Measurements from ENCODE around the gene RNF130.

The RNF130 gene

DNA sequence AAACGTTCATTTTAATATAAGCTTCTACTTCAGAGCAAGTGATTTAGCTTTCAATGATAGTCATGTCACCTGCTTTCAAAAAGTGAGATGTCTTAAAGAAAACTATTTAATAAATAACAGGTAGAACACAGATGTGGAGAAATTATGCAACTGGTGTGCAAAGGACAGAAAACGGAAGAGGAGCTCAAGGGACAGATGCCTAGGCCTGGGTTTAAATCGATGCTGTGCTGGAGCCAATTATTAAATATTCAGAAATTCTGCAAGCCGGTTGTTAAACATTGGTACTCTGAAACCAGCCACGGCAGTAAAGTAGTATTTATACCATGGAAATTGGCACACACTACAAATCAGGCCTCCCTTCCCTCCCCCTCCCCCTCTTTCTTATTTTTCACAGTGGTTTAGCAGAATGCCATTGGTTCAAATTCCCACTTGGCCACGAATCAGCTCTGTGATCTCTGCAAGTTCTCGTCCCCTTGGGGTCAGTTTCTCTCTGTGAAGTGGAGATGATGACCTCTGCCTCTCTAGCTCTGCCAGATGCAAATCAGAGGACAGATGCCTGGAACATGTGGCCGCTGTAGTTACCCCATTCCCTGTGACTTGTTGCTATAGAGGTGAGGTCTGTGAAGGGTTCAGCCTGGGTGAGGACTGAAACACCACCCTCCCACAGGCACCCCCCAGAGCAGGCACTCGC, 6.2 kb upstream of the RNF130 start:
- H3K4me3 ChIP-seq (ENCODE audit: low read depth, low read length) = no peak overlapping the region
- TF ChIP-seq CTCF (IDR thresholded peaks at IDR 0.05; ENCODE audit: borderline replicate concordance, insufficient read depth, low read depth, low read length) = no peak

GRCh38 chr5:180075703-180076102, 4.1 kb upstream of the RNF130 start:
- no peak overlapping the region for H3K4me3 ChIP-seq (ENCODE audit: low read depth, low read length)
- TF ChIP-seq CTCF (IDR thresholded peaks at IDR 0.05; ENCODE audit: borderline replicate concordance, insufficient read depth, low read depth, low read length) = no peak

GRCh38 chr5:180074462-180074861, 2.9 kb upstream of the RNF130 start:
- H3K4me3 ChIP-seq (ENCODE audit: low read depth, low read length) = no peak overlapping the region
- no peak for TF ChIP-seq CTCF (IDR thresholded peaks at IDR 0.05; ENCODE audit: borderline replicate concordance, insufficient read depth, low read depth, low read length)

DNA sequence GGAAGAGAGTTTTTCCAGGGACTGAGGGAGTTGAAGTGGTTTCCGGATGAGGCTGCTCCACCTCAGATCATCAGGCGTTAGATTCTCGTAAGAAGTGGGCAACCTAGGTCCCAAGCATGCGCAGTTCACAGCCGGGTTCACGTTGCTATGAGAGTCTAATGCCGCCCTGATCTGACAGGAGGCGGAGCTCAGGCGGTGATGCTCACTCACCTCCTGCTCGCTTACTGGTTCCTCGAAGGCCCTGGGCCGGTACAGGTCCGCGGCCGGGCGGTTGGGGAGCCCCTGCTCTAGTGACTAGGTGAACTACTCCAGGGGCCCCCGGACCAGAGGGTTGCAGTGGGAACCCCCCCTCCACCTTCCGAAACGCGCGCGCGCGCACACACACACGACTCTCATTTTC, 997 bp upstream of the RNF130 start:
- TF ChIP-seq CTCF (IDR thresholded peaks at IDR 0.05; ENCODE audit: borderline replicate concordance, insufficient read depth, low read depth, low read length) = no peak
- no peak overlapping the region for H3K4me3 ChIP-seq (ENCODE audit: low read depth, low read length)

DNA sequence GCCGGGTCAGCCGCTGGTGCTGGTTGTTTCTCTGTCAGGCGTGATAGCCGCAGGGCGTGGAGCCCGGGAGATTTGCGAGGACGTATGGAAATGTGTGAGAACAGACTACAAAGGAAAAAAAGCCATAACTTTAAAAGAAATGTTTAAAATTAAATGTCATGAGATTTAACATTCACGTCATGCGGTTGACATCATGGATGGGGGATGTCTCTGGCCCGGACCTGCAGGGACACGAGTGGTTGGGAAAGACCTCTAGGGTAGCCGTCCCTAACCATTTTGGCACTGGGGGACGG, 643 bp upstream of the RNF130 start:
- no peak overlapping the region for H3K4me3 ChIP-seq (ENCODE audit: low read depth, low read length)
- no peak for TF ChIP-seq CTCF (IDR thresholded peaks at IDR 0.05; ENCODE audit: borderline replicate concordance, insufficient read depth, low read depth, low read length)

DNA sequence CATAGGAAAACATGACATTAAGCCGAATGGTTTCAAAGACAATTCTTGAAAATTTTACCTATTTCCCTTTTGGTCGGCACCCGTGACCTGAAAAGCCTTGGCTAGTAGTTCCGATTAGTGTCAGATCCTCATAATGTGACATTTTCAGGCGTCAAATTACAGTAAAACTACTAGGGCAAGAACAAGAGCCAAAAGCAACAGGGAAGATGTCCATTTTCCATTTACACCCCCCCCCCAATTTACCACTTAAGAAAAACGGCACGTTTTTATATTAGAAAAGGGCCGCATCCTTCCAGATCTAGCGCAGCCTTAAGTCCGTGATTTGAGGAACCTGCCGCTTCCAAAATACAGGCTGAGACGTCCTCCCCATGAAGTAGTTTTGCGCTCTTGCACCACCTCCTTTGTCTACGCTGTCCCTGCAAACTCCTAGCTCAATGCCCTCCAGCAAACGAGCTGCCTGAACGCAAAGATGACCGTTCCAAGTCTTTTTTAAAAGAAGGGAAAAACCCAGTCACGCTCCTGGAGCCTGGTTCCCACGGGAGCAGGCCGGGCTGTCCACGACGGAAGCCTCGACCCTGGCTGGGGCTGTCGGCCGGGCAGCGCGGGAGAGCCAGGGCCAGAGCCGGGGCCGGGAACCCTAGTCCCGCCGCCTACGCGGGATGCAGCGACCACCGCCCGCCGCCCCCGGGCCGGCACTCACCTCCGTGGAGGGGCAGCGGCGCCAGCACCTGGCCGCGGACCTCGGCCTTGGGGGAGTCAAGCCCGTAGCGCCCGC, 616 bp downstream of the RNF130 start:
- no peak overlapping the region for H3K4me3 ChIP-seq (ENCODE audit: low read depth, low read length)
- TF ChIP-seq CTCF (IDR thresholded peaks at IDR 0.05; ENCODE audit: borderline replicate concordance, insufficient read depth, low read depth, low read length) = no peak
